Measurements from ENCODE around the gene DSCAML1.
"Not testable (repeated sequence)": the region's sequence is repeated elsewhere in the genome, so short reads cannot be mapped to it uniquely, and the experiment has no call there.

Gene DSCAML1

GRCh38 chr11:117408356-117408755 is 388.7 kb downstream of the DSCAML1 start:
- TF ChIP-seq CTCF (IDR thresholded peaks at IDR 0.05; ENCODE audit: control insufficient read depth, extremely low read depth, insufficient read depth), result no peak
- no peak overlapping the region for H3K4me3 ChIP-seq (ENCODE audit: low read depth, low read length)
- DNase-seq (ENCODE audit: low read depth), result no peak

GRCh38 chr11:117407016-117407415 is 390.0 kb downstream of the DSCAML1 start:
- H3K4me3 ChIP-seq (ENCODE audit: low read depth, low read length), result no peak overlapping the region
- no peak for DNase-seq (ENCODE audit: low read depth)
- no peak for TF ChIP-seq CTCF (IDR thresholded peaks at IDR 0.05; ENCODE audit: control insufficient read depth, extremely low read depth, insufficient read depth)

GRCh38 chr11:117405898-117406297 is 391.1 kb downstream of the DSCAML1 start:
- not testable (repeated sequence) for DNase-seq (ENCODE audit: low read depth); H3K4me3 ChIP-seq (ENCODE audit: low read depth, low read length)

GRCh38 chr11:117399100-117399840 is 397.7 kb downstream of the DSCAML1 start:
- DNase-seq (ENCODE audit: low read depth); H3K4me3 ChIP-seq (ENCODE audit: low read depth, low read length): not testable (repeated sequence)

GRCh38 chr11:117398618-117399017 is 398.4 kb downstream of the DSCAML1 start:
- not testable (repeated sequence) for DNase-seq (ENCODE audit: low read depth); H3K4me3 ChIP-seq (ENCODE audit: low read depth, low read length)

GRCh38 chr11:117396970-117397369 is 400.0 kb downstream of the DSCAML1 start:
- DNase-seq (ENCODE audit: low read depth), result no peak
- H3K4me3 ChIP-seq (ENCODE audit: low read depth, low read length), result no peak overlapping the region
- TF ChIP-seq CTCF (IDR thresholded peaks at IDR 0.05; ENCODE audit: control insufficient read depth, extremely low read depth, insufficient read depth), result no peak

GRCh38 chr11:117395476-117395875 is 401.5 kb downstream of the DSCAML1 start:
- no peak overlapping the region for H3K4me3 ChIP-seq (ENCODE audit: low read depth, low read length)
- DNase-seq (ENCODE audit: low read depth), result no peak
- no peak for TF ChIP-seq CTCF (IDR thresholded peaks at IDR 0.05; ENCODE audit: control insufficient read depth, extremely low read depth, insufficient read depth)

GRCh38 chr11:117394221-117394925 is 402.6 kb downstream of the DSCAML1 start:
- TF ChIP-seq CTCF (IDR thresholded peaks at IDR 0.05; ENCODE audit: control insufficient read depth, extremely low read depth, insufficient read depth), result no peak
- DNase-seq (ENCODE audit: low read depth), result no peak
- no peak overlapping the region for H3K4me3 ChIP-seq (ENCODE audit: low read depth, low read length)
